K562 (cell line): ENCODE measurements around the gene TMEM273. TPM values are rescaled to one million over a fixed set of nuclear protein-coding genes. Genes with fewer than 3 reads are reported as not detected.

Source experiments
- ATAC-seq: fragments of 200-7000 bp; cut with Tn5 transposase; 3 replicates; pipeline ENCODE4 v1.9.1; 2020; ENCODE audit warnings: moderate library complexity
- BruUV-seq: library from RNA; stranded (reverse); fragments of 400-500 nt; replicated peaks from 2 replicates; lab custom pipeline; 2021; lab: Mats Ljungman, UMichigan
- CTCF ChIA-PET: fragments of 300-600 bp; formaldehyde crosslinking; extraction: SDS; loops from one replicate; lab custom pipeline; 2021; ENCODE audit warnings: low intra/inter-chr PET ratio; lab: Yijun Ruan, JAX
- POLR2A ChIA-PET: fragments of 300-600, 350-650 bp; sonication (Branson Sonifier 250); formaldehyde crosslinking; extraction: SDS; loops from one replicate; lab custom pipeline; 2021; ENCODE audit warnings: antibody characterized with exemption, inconsistent platforms; lab: Yijun Ruan, JAX
- DNase-seq, 4 experiments: peaks; one replicate each; pipeline versions ENCODE4 v3.0.0 to v3.0.0-alpha.2; 2011 to 2018; ENCODE audit warnings: low spot score in 3 of 4, mixed read lengths in 3 of 4; ENCODE audit errors: extremely low read depth in 1 of 4
- FAIRE-seq: peaks from 2 replicates; lab custom pipeline; 2011; peaks lifted over from hg19 to GRCh38; lab: Jason Lieb, UNC
- H2AFZ ChIP-seq: 2 replicates; pipeline ENCODE4 v1.6.0; 2011; ENCODE audit warnings: low read depth, low read length, control low read depth, inconsistent platforms
- H3K27ac ChIP-seq: fragments of 200-600 bp; 3 replicates; pipeline ENCODE4 v1.8.0; 2011; ENCODE audit warnings: low read depth, mild to moderate bottlenecking, control low read depth, inconsistent platforms, low read length, moderate library complexity, mixed read lengths; ENCODE audit errors: extremely low read depth
- H3K27me3 ChIP-seq, 2 experiments: fragments of 300-600 bp in 1 of 2; 2 replicates in 1 of 2; 3 replicates in 1 of 2; pipeline versions ENCODE4 v1.6.0 to v1.8.0; 2011; ENCODE audit warnings: inconsistent platforms in 2 of 2, low read length in 2 of 2, mild to moderate bottlenecking in 1 of 2, mixed read lengths in 1 of 2, moderate library complexity in 1 of 2; ENCODE audit not compliant: control insufficient read depth in 2 of 2, insufficient read depth in 2 of 2
- H3K36me3 ChIP-seq: fragments of 300-600 bp; 3 replicates; pipeline ENCODE4 v1.8.0; 2011; ENCODE audit warnings: mild to moderate bottlenecking, low read length, inconsistent platforms; ENCODE audit not compliant: control insufficient read depth, insufficient read depth
- H3K4me1 ChIP-seq, 2 experiments: fragments of 200-600 bp in 1 of 2; replicated peaks in 1 of 2; 2 replicates in 1 of 2; 3 replicates in 1 of 2; pipeline versions ENCODE4 v1.5.1 to v1.8.0; 2011; ENCODE audit warnings: inconsistent platforms in 2 of 2, low read length in 2 of 2, mild to moderate bottlenecking in 1 of 2, mixed read lengths in 1 of 2, moderate library complexity in 1 of 2; ENCODE audit not compliant: control insufficient read depth in 2 of 2, insufficient read depth in 2 of 2
- H3K4me2 ChIP-seq: 2 replicates; pipeline ENCODE4 v1.6.1; 2011; ENCODE audit warnings: low read length, control low read depth, inconsistent platforms, mixed read lengths; ENCODE audit not compliant: insufficient read depth
- H3K4me3 ChIP-seq: fragments of 200-600 bp; sonication (generic), shearing (Covaris generic); 2 replicates; pipeline ENCODE4 v1.5.1; 2016; ENCODE audit warnings: control low read depth, inconsistent platforms
- H3K79me2 ChIP-seq: fragments of 200-600 bp; 3 replicates; pipeline ENCODE4 v1.8.0; 2011; ENCODE audit warnings: low read length, inconsistent platforms; ENCODE audit not compliant: control insufficient read depth, insufficient read depth
- H3K9ac ChIP-seq, 2 experiments: 2 replicates each; pipeline versions ENCODE4 v1.6.0 to v1.6.1; 2011; ENCODE audit warnings: low read depth in 2 of 2, low read length in 2 of 2, control low read depth in 1 of 2, inconsistent platforms in 1 of 2, mild to moderate bottlenecking in 1 of 2, mixed read lengths in 1 of 2; ENCODE audit not compliant: insufficient read depth in 1 of 2
- H3K9me1 ChIP-seq: one replicate; pipeline ENCODE4 v1.6.0; 2011; ENCODE audit warnings: inconsistent platforms, mild to moderate bottlenecking, low read length, moderate library complexity; ENCODE audit not compliant: control insufficient read depth, insufficient read depth
- H3K9me3 ChIP-seq: replicated peaks from 2 replicates; pipeline ENCODE4 v1.5.1; 2011; ENCODE audit warnings: low read depth, low read length, inconsistent platforms; ENCODE audit not compliant: control insufficient read depth, insufficient read depth
- H4K20me1 ChIP-seq: replicated peaks from 2 replicates; pipeline ENCODE4 v1.6.1; 2011; ENCODE audit warnings: low read length, inconsistent platforms, mixed read lengths; ENCODE audit not compliant: control insufficient read depth, insufficient read depth
- CTBP1 ChIP-seq: fragments of 450-650 bp; IDR thresholded peaks from 2 replicates; pipeline ENCODE4 v1.6.1; 2016; ENCODE audit warnings: borderline replicate concordance
- RAD51 ChIP-seq: fragments of 450-650 bp; IDR thresholded peaks from 2 replicates; pipeline ENCODE4 v1.7.1; 2016; ENCODE audit warnings: low read depth, mild to moderate bottlenecking, borderline replicate concordance
- TCF3 ChIP-seq: sonication (generic); formaldehyde crosslinking; IDR thresholded peaks from 2 replicates; pipeline ENCODE4 v1.4.0; 2020; ENCODE audit warnings: mild to moderate bottlenecking, missing genetic modification reagents
- TEAD4 ChIP-seq, 2 experiments: sonication (generic) in 1 of 2; formaldehyde crosslinking in 1 of 2; IDR thresholded peaks; 2 replicates each; pipeline versions ENCODE4 v1.6.1 to v1.8.0; 2012 to 2022; ENCODE audit warnings: borderline replicate concordance in 1 of 2, inconsistent platforms in 1 of 2, low read length in 1 of 2, mild to moderate bottlenecking in 1 of 2, missing genetic modification reagents in 1 of 2
- whole genome bisulfite sequencing: fragments of 100-300 bp; shearing (Covaris generic); methylation state at CpG from one replicate; pipeline ENCODE4 v1.1.6; 2016; ENCODE audit warnings: low coverage, mixed read lengths; ENCODE audit not compliant: insufficient coverage; ENCODE audit errors: missing lambda C conversion rate; 5-methylcytosine and 5-hydroxymethylcytosine counted together
- in situ Hi-C: fragments of 300-500 bp; cut with MboI; formaldehyde crosslinking; loops from 4 replicates; pipeline ENCODE4 v1.15.0; 2018; ENCODE audit warnings: inconsistent platforms, mixed read lengths
- intact Hi-C: fragments of 100-400 bp; cut with micrococcal nuclease; formaldehyde crosslinking; loops from 2 replicates; pipeline ENCODE4 v1.14.2; 2022
- polyA plus RNA-seq, 8 experiments: library from polyadenylated mRNA; depleted of rRNA in 4 of 8; stranded (reverse) in 5 of 8; unstranded in 3 of 8; fragments of >200 nt; fragmentation: Nextera tagmentation in 2 of 8; fragmentation: Illumina TruSeq in 1 of 8; extraction: Ambion mirVana in 2 of 8; extraction: Trizol in 1 of 8; gene quantifications; 2 replicates each; pipeline versions ENCODE4 v1.2.1 to v1.2.3, GENCODE V29; 2011 to 2014; ENCODE audit warnings: inconsistent platforms in 1 of 8, missing spikeins in 1 of 8
- total RNA-seq, 7 experiments: library from RNA; depleted of rRNA in 6 of 7; stranded (reverse); fragments of >200 nt in 6 of 7; fragmentation: Illumina TruSeq in 2 of 7; extraction: Trizol in 2 of 7; gene quantifications; 2 replicates each; pipeline versions ENCODE4 v1.2.1 to v1.2.3, GENCODE V29; 2011 to 2021; ENCODE audit warnings: low replicate concordance in 1 of 7
- TF ChIP-seq, protein P1 (sequence below), 3 experiments: fragments of 200-800 bp in 1 of 3; sonication (Bioruptor generic) in 1 of 3; sonication (generic) in 1 of 3; formaldehyde crosslinking in 1 of 3; IDR thresholded peaks; 2 replicates each; pipeline versions ENCODE4 v1.6.1 to v1.8.0; 2016 to 2022; ENCODE audit warnings: mild to moderate bottlenecking in 2 of 3, missing compliant biosample characterization in 2 of 3, missing genetic modification characterization in 2 of 3, missing genetic modification reagents in 1 of 3
- TF ChIP-seq, protein P2 (sequence below), 2 experiments: fragments of 450-650 bp; IDR thresholded peaks; 2 replicates each; pipeline ENCODE4 v1.6.1; 2016; ENCODE audit warnings: mild to moderate bottlenecking in 2 of 2, borderline replicate concordance in 1 of 2, low read depth in 1 of 2, moderate library complexity in 1 of 2

Gene TMEM273
- total and polyA plus RNA-seq, 9 of the 15 experiments (the other 6 are each of a cell fraction or from before 2014, with no cell fraction given), result 39.2 to 131 (median 95.6) TPM

DNA sequence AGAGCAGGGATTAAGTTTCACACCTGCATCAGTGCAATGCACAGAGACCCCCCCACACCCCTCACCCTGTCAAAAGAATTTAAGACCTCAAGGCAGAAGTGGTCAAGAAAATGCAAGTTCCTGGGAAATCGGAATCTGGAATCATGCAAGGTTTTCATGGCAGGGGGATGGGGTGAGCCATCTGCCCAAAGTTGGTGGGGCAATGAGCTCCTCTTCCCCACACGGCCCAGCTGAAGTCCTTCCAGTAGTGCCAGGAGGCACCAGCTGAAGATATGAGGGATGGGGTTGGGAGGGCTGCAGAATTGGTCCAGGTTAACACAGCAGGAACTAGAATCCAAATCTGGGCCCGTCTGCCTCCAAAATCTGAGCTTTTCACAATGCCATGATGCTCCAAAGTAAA, 25.0 kb upstream of the TMEM273 start:
- peak; percentile 4 for TF ChIP-seq TCF3 (CRISPR knock-in tag)
- TF ChIP-seq RAD51, result no peak
- TF ChIP-seq, protein P1, sequence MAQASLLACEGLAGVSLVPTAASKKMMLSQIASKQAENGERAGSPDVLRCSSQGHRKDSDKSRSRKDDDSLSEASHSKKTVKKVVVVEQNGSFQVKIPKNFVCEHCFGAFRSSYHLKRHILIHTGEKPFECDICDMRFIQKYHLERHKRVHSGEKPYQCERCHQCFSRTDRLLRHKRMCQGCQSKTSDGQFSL (CRISPR knock-in tag; IDR thresholded peaks at IDR 0.05), result peak; percentile 53; the same call in 1 of the 2 replicates
- TF ChIP-seq, protein P1 (tag; IDR thresholded peaks at IDR 0.05), result no peak
- 0 out of 2 replicates have a peak, but pooled peaks have one; percentile 7 for TF ChIP-seq CTBP1
- 0 out of 2 replicates have a peak, but pooled peaks have one; percentile 0 for TF ChIP-seq TEAD4 (IDR thresholded peaks at IDR 0.05; ENCODE audit: low read length)
- no peak for TF ChIP-seq TEAD4 (CRISPR knock-in tag; IDR thresholded peaks at IDR 0.05; ENCODE audit: borderline replicate concordance)
- TF ChIP-seq, protein P2, sequence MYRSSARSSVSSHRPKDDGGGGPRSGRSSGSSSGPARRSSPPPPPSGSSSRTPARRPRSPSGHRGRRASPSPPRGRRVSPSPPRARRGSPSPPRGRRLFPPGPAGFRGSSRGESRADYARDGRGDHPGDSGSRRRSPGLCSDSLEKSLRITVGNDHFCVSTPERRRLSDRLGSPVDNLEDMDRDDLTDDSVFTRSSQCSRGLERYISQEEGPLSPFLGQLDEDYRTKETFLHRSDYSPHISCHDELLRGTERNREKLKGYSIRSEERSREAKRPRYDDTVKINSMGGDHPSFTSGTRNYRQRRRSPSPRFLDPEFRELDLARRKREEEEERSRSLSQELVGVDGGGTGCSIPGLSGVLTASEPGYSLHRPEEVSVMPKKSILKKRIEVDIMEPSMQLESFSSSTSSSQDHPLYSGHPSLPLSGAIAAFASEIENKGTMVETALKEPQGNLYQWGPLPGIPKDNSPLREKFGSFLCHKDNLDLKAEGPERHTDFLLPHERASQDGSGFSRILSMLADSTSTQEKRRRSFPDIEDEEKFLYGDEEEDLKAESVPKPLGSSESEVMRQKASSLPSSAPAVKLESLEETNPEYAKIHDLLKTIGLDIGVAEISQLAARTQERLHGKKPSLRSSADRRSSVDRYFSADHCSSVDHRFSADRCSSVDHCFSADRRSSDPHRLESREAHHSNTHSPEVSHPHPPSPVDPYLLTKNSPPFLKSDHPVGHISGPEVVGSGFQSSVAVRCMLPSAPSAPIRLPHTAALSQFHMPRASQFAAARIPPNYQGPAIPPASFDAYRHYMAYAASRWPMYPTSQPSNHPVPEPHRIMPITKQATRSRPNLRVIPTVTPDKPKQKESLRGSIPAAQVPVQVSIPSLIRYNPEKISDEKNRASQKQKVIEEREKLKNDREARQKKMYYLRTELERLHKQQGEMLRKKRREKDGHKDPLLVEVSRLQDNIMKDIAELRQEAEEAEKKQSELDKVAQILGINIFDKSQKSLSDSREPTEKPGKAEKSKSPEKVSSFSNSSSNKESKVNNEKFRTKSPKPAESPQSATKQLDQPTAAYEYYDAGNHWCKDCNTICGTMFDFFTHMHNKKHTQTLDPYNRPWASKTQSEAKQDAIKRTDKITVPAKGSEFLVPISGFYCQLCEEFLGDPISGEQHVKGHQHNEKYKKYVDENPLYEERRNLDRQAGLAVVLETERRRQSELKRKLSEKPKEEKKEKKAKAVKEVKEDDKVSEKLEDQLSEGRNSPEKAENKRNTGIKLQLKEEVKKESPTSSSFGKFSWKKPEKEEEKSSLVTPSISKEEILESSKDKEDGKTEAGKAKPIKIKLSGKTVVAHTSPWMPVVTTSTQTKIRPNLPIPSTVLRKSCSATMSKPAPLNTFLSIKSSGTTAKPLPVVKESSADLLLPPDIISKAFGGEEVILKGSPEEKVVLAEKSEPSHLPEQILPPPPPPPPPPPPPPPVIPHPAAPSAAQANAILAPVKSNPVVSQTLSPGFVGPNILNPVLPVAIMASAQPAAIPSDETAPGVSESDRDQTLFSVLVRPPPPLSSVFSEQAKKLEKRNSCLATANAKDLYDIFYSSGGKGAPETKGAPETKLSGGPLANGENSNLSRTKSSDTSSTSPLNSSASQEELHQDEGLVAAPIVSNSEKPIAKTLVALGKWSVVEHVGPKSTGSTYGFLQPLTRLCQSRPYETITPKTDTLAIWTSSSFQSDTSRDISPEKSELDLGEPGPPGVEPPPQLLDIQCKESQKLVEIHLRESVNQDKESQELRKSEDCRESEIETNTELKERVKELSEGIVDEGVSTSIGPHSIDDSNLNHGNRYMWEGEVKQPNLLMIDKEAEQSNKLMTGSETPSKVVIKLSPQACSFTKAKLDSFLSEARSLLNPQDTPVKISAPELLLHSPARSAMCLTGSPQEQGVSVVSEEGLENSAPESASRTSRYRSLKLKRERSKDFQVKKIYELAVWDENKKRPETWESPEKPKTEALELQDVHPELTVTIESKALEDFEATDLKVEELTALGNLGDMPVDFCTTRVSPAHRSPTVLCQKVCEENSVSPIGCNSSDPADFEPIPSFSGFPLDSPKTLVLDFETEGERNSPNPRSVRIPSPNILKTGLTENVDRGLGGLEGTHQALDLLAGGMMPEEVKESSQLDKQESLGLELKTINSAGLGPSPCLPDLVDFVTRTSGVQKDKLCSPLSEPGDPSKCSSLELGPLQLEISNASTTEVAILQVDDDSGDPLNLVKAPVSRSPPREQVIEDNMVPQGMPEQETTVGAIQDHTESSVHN (IDR thresholded peaks at IDR 0.05; ENCODE audit: borderline replicate concordance in 1 of 2, low read depth in 1 of 2), result no peak
- TF ChIP-seq, all 486 proteins: peak for 4
- in situ Hi-C loops, result no loop called here

More for the DNA sequence above, 25.0 kb upstream of the TMEM273 start:
- Histone ChIP-seq H3K9ac (no peak overlapping the region), H3K4me3 (no peak overlapping the region), H2AFZ (no peak overlapping the region), H3K27ac (no peak overlapping the region), H3K36me3 (no peaks in the 10 kb centered on the region), H3K4me2 (no peak overlapping the region), H3K9me3 (no peaks in the 10 kb centered on the region), H3K79me2 (no peaks in the 10 kb centered on the region), H3K4me1 (peaks cover 8 to 23% of the 10 kb centered on the region in 2 experiments; a peak in 3 of 5 replicates), H4K20me1 (no peaks in the 10 kb centered on the region), H3K27me3 (no peaks in the 10 kb centered on the region), H3K9me1 (no peaks in the 10 kb centered on the region)
- FAIRE-seq (no peak), DNase-seq (no peak), ATAC-seq (no peak)
- no TSS peak for BruUV-seq
- POLR2A ChIA-PET, result interaction anchor here (0.8 to 1.0 kb wide), 2 partner anchors 8 to 40 kb away, joined by 3 to 4 read pairs; no protein-coding TSS in a partner anchor
- 33% methylated on average over 3 of the region's 3 CpGs for WGBS
- CTCF ChIA-PET, result no interaction called here
- intact Hi-C loops, result no loop called here
